CD4-positive, alpha-beta T cell (primary cell): ENCODE measurements around the gene MC5R. TPM values are rescaled to one million over a fixed set of nuclear protein-coding genes. Genes with fewer than 3 reads are reported as not detected.
A peak's percentile ranks its signal among the peaks of the same experiment; 100 is the strongest.

ENCODE experiments used
- ATAC-seq: fragments of 200-7000 bp; cut with Tn5 transposase; one replicate; pipeline ENCODE4 v1.10.0; 2022; ENCODE audit warnings: mild to moderate bottlenecking; ENCODE audit not compliant: poor library complexity
- CTCF ChIA-PET: fragments of 350-600 bp; sonication (Branson Sonifier 250); formaldehyde crosslinking; loops from one replicate; lab custom pipeline; 2021; ENCODE audit warnings: antibody characterized with exemption, inconsistent platforms; lab: Charles Lee
- POLR2A ChIA-PET: fragments of 350-600 bp; sonication (Branson Sonifier 250); formaldehyde crosslinking; loops from one replicate; lab custom pipeline; 2021; ENCODE audit warnings: antibody characterized with exemption, inconsistent platforms; lab: Charles Lee
- DNase-seq, 14 experiments: peaks; one replicate each; pipeline ENCODE4 v3.0.0-alpha.2; 2013 to 2020; ENCODE audit warnings: mixed read lengths in 2 of 14
- H3K27ac ChIP-seq, 2 donors: one replicate each; pipeline versions ENCODE4 v1.5.1 to v1.7.0; 2013; ENCODE audit warnings: low read length in 2 of 2, low read depth in 1 of 2, mild to moderate bottlenecking in 1 of 2
- H3K27me3 ChIP-seq, 2 experiments: 1 replicate in 1 of 2; 2 replicates in 1 of 2; pipeline versions ENCODE4 v1.6.1 to v1.7.0; 2013; ENCODE audit warnings: low read length in 2 of 2, control low read depth in 1 of 2, mild to moderate bottlenecking in 1 of 2, moderate library complexity in 1 of 2; ENCODE audit not compliant: insufficient read depth in 2 of 2, control insufficient read depth in 1 of 2
- H3K36me3 ChIP-seq: one replicate; pipeline ENCODE4 v1.6.1; 2013; ENCODE audit warnings: low read length, control low read depth; ENCODE audit not compliant: insufficient read depth
- H3K4me1 ChIP-seq: one replicate; pipeline ENCODE4 v1.6.1; 2013; ENCODE audit warnings: low read length, control low read depth; ENCODE audit not compliant: insufficient read depth
- H3K4me3 ChIP-seq: one replicate; pipeline ENCODE4 v1.5.1; 2013; ENCODE audit warnings: mild to moderate bottlenecking, low read length, moderate library complexity
- H3K9me3 ChIP-seq, 2 experiments: 1 replicate in 1 of 2; 2 replicates in 1 of 2; pipeline versions ENCODE4 v1.6.1 to v1.7.0; 2013; ENCODE audit warnings: low read length in 2 of 2, mild to moderate bottlenecking in 2 of 2, control low read depth in 1 of 2, moderate library complexity in 1 of 2; ENCODE audit not compliant: control insufficient read depth in 1 of 2, insufficient read depth in 1 of 2
- H3K27ac Mint-ChIP-seq: one replicate; pipeline ENCODE4 v1.8.0; 2020; ENCODE audit warnings: mixed read lengths
- H3K27me3 Mint-ChIP-seq: one replicate; pipeline ENCODE4 v1.8.0; 2021; ENCODE audit warnings: mixed read lengths
- H3K36me3 Mint-ChIP-seq: one replicate; pipeline ENCODE4 v1.8.0; 2021; ENCODE audit warnings: low read depth, mixed read lengths
- H3K4me1 Mint-ChIP-seq: one replicate; pipeline ENCODE4 v1.8.0; 2021; ENCODE audit warnings: low read depth, mixed read lengths
- H3K4me3 Mint-ChIP-seq: one replicate; pipeline ENCODE4 v1.8.0; 2020; ENCODE audit warnings: mild to moderate bottlenecking, mixed read lengths
- H3K9me3 Mint-ChIP-seq: one replicate; pipeline ENCODE4 v1.8.0; 2020; ENCODE audit warnings: mixed read lengths
- intact Hi-C, 2 experiments: fragments of 100-400 bp; cut with DNase I in 1 of 2; cut with micrococcal nuclease in 1 of 2; formaldehyde crosslinking; loops; one replicate each; pipeline versions ENCODE4 v1.15.1 to v1.9.0; 2023 to 2025; cut with DNase I, micrococcal nuclease
- total RNA-seq, 174 experiments: library from RNA in 2 of 174; stranded (reverse) in 2 of 174; gene quantifications; one replicate each; pipeline ENCODE4 v1.2.3 and lab custom pipeline; 2021 to 2026
- TF ChIP-seq, protein P1 (sequence below): fragments of 200-600 bp; IDR thresholded peaks from one replicate; pipeline ENCODE4 v1.8.0; 2022; ENCODE audit warnings: antibody characterized with exemption, mild to moderate bottlenecking

MC5R gene
- total RNA-seq, 2 experiments from 2014 or later: not detected

GRCh38 chr18:13799396-13799795, 24.6 kb upstream of the MC5R start:
- no peak overlapping the region for H3K4me3 ChIP-seq
- no peak overlapping the region for H3K4me3 Mint-ChIP-seq
- no peaks in the 10 kb centered on the region for H3K36me3 Mint-ChIP-seq
- TF ChIP-seq, protein P1, sequence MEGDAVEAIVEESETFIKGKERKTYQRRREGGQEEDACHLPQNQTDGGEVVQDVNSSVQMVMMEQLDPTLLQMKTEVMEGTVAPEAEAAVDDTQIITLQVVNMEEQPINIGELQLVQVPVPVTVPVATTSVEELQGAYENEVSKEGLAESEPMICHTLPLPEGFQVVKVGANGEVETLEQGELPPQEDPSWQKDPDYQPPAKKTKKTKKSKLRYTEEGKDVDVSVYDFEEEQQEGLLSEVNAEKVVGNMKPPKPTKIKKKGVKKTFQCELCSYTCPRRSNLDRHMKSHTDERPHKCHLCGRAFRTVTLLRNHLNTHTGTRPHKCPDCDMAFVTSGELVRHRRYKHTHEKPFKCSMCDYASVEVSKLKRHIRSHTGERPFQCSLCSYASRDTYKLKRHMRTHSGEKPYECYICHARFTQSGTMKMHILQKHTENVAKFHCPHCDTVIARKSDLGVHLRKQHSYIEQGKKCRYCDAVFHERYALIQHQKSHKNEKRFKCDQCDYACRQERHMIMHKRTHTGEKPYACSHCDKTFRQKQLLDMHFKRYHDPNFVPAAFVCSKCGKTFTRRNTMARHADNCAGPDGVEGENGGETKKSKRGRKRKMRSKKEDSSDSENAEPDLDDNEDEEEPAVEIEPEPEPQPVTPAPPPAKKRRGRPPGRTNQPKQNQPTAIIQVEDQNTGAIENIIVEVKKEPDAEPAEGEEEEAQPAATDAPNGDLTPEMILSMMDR: no peak
- ATAC-seq: no peak
- DNase-seq: no peak
- peaks cover 6% of the 10 kb centered on the region for H3K4me1 Mint-ChIP-seq
- H3K27me3 ChIP-seq: peaks cover 32 to 52% of the 10 kb centered on the region in 2 experiments
- H3K9me3 Mint-ChIP-seq: no peaks in the 10 kb centered on the region
- intact Hi-C loops: no loop called here
- H3K36me3 ChIP-seq: no peaks in the 10 kb centered on the region
- H3K4me1 ChIP-seq: peaks cover 8% of the 10 kb centered on the region
- ChIA-PET CTCF (no interaction called here), POLR2A (no interaction called here)
- H3K27ac ChIP-seq: no peak overlapping the region
- H3K27ac Mint-ChIP-seq: no peak overlapping the region
- H3K27me3 Mint-ChIP-seq: peaks cover 69% of the 10 kb centered on the region
- H3K9me3 ChIP-seq: peaks cover 0 to 5% of the 10 kb centered on the region in 2 experiments

- Mint-ChIP-seq H3K9me3 (no peaks in the 10 kb centered on the region), H3K27ac (no peak overlapping the region), H3K4me1 (peaks cover 6% of the 10 kb centered on the region), H3K4me3 (peak overlapping the region; percentile 44), H3K36me3 (no peaks in the 10 kb centered on the region), H3K27me3 (peaks cover 80% of the 10 kb centered on the region)
- peaks cover 0 to 5% of the 10 kb centered on the region in 2 experiments for H3K9me3 ChIP-seq
- H3K36me3 ChIP-seq: no peaks in the 10 kb centered on the region
- DNase-seq (peak; percentile 14 to 60 (median 35)), ATAC-seq (peak; percentile 62)
- peaks cover 37 to 52% of the 10 kb centered on the region in 2 experiments for H3K27me3 ChIP-seq
- POLR2A ChIA-PET: no interaction called here
- CTCF ChIA-PET: interaction anchor here (1.4 kb wide), 1 partner anchor 13 kb away, joined by 3 read pairs; no protein-coding TSS in a partner anchor
- H3K4me1 ChIP-seq: peaks cover 8% of the 10 kb centered on the region
- no peak overlapping the region for H3K27ac ChIP-seq
- H3K4me3 ChIP-seq: no peak overlapping the region
- TF ChIP-seq, protein P1: peak; percentile 38
- intact Hi-C loops: loop anchor here in 1 of 2 experiments (5.0 kb wide), 1 partner anchor 583 kb away; the partner anchor contains the start of gene LDLRAD4
These were observed 23.3 kb upstream of the MC5R start for GRCh38 chr18:13800505-13801259.

DNA sequence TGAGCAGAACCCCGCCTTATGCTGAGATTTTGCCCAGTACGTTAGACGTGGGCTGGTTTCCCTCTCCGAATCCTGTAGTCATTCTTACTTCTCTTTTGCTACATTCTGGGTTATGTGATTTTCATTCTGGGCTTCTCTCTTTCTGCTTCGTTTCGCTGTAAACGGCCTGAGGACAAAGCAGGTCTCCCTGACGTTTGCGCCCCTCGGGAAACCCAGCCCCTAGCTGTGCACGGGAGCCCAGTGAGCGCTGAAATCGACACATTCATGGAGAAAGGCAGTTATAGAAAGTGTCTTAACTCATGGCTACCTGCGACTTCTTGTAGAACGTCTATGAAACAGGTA, 22.7 kb upstream of the MC5R start:
- Mint-ChIP-seq H3K4me3 (peak overlapping the region; percentile 25), H3K27me3 (peaks cover 78% of the 10 kb centered on the region), H3K36me3 (no peaks in the 10 kb centered on the region), H3K27ac (no peak overlapping the region), H3K4me1 (peaks cover 6% of the 10 kb centered on the region), H3K9me3 (no peaks in the 10 kb centered on the region)
- H3K4me1 ChIP-seq: peaks cover 8% of the 10 kb centered on the region
- POLR2A ChIA-PET: no interaction called here
- CTCF ChIA-PET: interaction anchor here (1.4 kb wide), 1 partner anchor 12 kb away, joined by 3 read pairs; no protein-coding TSS in a partner anchor
- TF ChIP-seq, protein P1: peak; percentile 27
- no peak for DNase-seq
- peaks cover 0 to 5% of the 10 kb centered on the region in 2 experiments for H3K9me3 ChIP-seq
- H3K4me3 ChIP-seq: no peak overlapping the region
- no peak for ATAC-seq
- intact Hi-C loops: loop anchor here in 1 of 2 experiments (5.0 kb wide), 1 partner anchor 584 kb away; the partner anchor contains the start of gene LDLRAD4
- H3K27me3 ChIP-seq: peaks cover 38 to 52% of the 10 kb centered on the region in 2 experiments
- no peaks in the 10 kb centered on the region for H3K36me3 ChIP-seq
- H3K27ac ChIP-seq: no peak overlapping the region
